ENCODE data around the gene RPL13A. TPM values are rescaled to one million over a fixed set of nuclear protein-coding genes. Genes with fewer than 3 reads are reported as not detected.
A peak's percentile ranks its signal among the peaks of the same experiment; 100 is the strongest.

The RPL13A gene
- total RNA-seq, 1 experiment from 2014 or later: 3,819 TPM

DNA sequence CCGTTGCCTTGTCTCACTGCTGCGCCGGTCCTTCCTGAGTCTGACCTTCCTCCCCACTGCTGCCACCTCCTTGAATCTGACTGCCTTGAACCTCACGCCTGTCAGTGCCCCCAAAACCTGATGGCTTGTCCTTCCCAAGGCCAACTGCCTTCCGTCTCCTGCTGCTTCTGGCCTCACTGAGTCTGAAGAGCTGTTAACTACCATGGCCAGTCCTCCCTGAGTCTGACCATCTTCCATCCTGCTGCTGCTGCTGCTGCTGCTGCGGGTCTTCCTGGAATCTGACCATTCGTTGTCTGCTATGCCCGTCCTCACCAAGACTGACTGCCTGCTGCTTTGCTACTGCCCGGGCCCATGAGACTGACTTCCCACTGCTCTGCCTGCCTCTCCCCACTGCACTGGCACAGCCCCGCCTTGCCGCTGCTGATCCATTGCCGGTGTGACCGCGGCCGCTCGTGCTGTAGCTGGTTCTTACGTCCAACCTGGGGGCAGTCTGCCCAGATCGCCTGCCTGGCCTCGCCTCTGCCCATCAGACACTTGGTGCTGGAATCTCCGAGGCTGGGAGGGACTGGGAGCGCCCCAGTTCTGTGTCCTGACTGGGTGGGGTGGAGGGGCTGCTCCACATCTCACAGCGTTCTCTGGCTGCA, 37.5 kb downstream of the RPL13A start:
- Mint-ChIP-seq H3K4me1 (ENCODE audit: insufficient read depth, unreplicated experiment) (no peaks in the 10 kb centered on the region), H3K9me3 (ENCODE audit: unreplicated experiment) (no peaks in the 10 kb centered on the region), H3K27ac (ENCODE audit: low read depth, unreplicated experiment) (no peak overlapping the region), H3K4me3 (ENCODE audit: unreplicated experiment) (no peak overlapping the region), H3K36me3 (ENCODE audit: insufficient read depth, unreplicated experiment) (no peaks in the 10 kb centered on the region), H3K27me3 (ENCODE audit: insufficient read depth, unreplicated experiment) (peaks cover 19% of the 10 kb centered on the region)
- ChIA-PET POLR2A (no interaction called here), CTCF (interaction anchor here (0.8 kb wide), 1 partner anchor 22 kb away, joined by 3 read pairs; no protein-coding TSS in a partner anchor)
- intact Hi-C loops (cut with micrococcal nuclease): no loop called here
- no peak for DNase-seq (ENCODE audit: unreplicated experiment)
- no TSS peak for BruUV-seq (replicated peaks)
- TF ChIP-seq, protein P1, sequence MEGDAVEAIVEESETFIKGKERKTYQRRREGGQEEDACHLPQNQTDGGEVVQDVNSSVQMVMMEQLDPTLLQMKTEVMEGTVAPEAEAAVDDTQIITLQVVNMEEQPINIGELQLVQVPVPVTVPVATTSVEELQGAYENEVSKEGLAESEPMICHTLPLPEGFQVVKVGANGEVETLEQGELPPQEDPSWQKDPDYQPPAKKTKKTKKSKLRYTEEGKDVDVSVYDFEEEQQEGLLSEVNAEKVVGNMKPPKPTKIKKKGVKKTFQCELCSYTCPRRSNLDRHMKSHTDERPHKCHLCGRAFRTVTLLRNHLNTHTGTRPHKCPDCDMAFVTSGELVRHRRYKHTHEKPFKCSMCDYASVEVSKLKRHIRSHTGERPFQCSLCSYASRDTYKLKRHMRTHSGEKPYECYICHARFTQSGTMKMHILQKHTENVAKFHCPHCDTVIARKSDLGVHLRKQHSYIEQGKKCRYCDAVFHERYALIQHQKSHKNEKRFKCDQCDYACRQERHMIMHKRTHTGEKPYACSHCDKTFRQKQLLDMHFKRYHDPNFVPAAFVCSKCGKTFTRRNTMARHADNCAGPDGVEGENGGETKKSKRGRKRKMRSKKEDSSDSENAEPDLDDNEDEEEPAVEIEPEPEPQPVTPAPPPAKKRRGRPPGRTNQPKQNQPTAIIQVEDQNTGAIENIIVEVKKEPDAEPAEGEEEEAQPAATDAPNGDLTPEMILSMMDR (IDR thresholded peaks at IDR 0.05; ENCODE audit: unreplicated experiment): no peak

DNA sequence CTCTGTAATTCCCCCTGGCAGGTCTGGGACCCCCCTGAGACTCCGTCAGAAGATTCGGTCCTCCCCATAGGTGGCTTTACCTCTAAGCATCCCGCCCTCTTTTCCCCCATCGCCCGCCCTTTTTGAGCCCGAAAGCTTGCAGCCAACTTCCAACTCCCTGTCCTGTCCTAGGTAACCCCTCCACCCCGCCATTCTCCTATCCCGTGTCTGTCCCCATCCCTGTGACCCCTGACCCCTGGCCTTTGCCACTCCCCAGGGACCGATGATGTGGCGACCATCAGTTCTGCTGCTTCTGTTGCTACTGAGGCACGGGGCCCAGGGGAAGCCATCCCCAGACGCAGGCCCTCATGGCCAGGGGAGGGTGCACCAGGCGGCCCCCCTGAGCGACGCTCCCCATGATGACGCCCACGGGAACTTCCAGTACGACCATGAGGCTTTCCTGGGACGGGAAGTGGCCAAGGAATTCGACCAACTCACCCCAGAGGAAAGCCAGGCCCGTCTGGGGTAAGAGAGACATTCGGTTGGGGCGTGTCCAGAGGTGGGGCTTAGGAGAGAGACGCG, 40.9 kb downstream of the RPL13A start:
- no peak overlapping the region for H3K4me3 Mint-ChIP-seq (ENCODE audit: unreplicated experiment)
- H3K9me3 Mint-ChIP-seq (ENCODE audit: unreplicated experiment): no peaks in the 10 kb centered on the region
- H3K27me3 Mint-ChIP-seq (ENCODE audit: insufficient read depth, unreplicated experiment): peaks cover 19% of the 10 kb centered on the region
- H3K36me3 Mint-ChIP-seq (ENCODE audit: insufficient read depth, unreplicated experiment): no peaks in the 10 kb centered on the region
- ChIA-PET CTCF (interaction anchor here (2.2 kb wide), 1 partner anchor 18 kb away, joined by 13 read pairs; no protein-coding TSS in a partner anchor), POLR2A (no interaction called here)
- DNase-seq (ENCODE audit: unreplicated experiment): no peak
- TF ChIP-seq, protein P1 (IDR thresholded peaks at IDR 0.05; ENCODE audit: unreplicated experiment): no peak
- intact Hi-C loops (cut with micrococcal nuclease): no loop called here
- no peak overlapping the region for H3K27ac Mint-ChIP-seq (ENCODE audit: low read depth, unreplicated experiment)
- BruUV-seq (replicated peaks): no TSS peak
- peaks cover 4% of the 10 kb centered on the region for H3K4me1 Mint-ChIP-seq (ENCODE audit: insufficient read depth, unreplicated experiment)

DNA sequence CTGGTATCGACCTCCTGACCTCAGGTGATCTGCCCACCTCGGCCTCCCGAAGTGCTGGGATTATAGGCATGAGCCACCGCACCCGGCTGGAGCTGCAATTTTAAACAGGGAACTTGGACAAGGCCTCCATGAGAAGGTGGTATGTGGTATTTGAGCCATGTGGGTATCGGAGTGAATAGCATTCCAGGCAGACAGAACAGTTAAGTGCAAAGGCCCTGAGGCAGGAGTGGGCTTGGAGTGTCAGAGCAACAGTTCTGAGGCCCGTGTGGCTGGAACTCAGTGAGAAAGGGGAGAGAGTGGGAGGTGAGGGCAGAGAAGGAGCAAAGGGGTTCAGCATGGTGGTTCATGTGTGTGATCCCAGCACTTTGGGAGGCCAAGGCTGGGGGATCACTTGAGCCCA, 43.3 kb downstream of the RPL13A start:
- DNase-seq (ENCODE audit: unreplicated experiment): no peak
- H3K4me3 Mint-ChIP-seq (ENCODE audit: unreplicated experiment): no peak overlapping the region
- H3K27ac Mint-ChIP-seq (ENCODE audit: low read depth, unreplicated experiment): no peak overlapping the region
- TF ChIP-seq, protein P1 (IDR thresholded peaks at IDR 0.05; ENCODE audit: unreplicated experiment): no peak
- H3K4me1 Mint-ChIP-seq (ENCODE audit: insufficient read depth, unreplicated experiment): peaks cover 6% of the 10 kb centered on the region
- H3K9me3 Mint-ChIP-seq (ENCODE audit: unreplicated experiment): no peaks in the 10 kb centered on the region
- peaks cover 17% of the 10 kb centered on the region for H3K27me3 Mint-ChIP-seq (ENCODE audit: insufficient read depth, unreplicated experiment)
- no peaks in the 10 kb centered on the region for H3K36me3 Mint-ChIP-seq (ENCODE audit: insufficient read depth, unreplicated experiment)
- ChIA-PET POLR2A (no interaction called here), CTCF (interaction anchor here (2.2 kb wide), 1 partner anchor 16 kb away, joined by 13 read pairs; no protein-coding TSS in a partner anchor)
- no TSS peak for BruUV-seq (replicated peaks)
- intact Hi-C loops (cut with micrococcal nuclease): no loop called here

DNA sequence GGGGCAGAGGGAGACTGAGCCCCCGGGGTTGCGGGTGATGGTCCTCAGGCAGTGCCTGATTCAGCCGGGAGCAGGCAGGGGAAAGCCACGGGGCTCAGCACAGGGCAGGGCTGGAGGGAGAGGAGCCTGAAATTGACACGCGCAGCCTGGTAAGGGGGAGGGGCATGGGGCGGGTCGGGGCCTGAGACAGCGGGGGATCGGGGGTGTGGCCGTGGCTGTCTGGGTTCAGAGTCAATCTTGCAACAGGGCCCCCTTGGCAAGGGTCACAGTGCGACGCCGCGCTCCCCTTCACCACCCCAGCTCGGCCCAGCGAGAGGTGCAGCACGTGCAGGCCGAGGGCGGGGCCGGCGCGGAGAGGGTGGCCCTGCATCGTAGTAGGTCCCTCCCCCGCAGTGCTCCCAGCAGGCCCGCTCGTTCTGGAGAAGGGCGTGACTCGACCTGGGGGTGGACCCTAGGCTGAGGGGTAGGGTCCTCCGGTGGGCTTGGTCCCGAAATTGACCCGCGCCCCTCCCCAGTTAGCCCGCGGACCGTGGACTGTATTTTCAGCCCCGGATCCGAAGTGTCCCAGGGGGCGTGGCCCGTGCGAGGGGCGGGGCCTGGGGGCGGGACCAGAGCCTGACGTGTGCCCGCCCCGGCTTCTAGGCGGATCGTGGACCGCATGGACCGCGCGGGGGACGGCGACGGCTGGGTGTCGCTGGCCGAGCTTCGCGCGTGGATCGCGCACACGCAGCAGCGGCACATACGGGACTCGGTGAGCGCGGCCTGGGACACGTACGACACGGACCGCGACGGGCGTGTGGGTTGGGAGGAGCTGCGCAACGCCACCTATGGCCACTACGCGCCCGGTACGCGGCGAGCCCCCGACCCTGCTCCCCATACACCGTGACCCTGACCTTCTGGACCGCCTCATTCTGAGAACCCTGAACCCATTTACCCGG, 46.4 kb downstream of the RPL13A start:
- peaks cover 6% of the 10 kb centered on the region for H3K4me1 Mint-ChIP-seq (ENCODE audit: insufficient read depth, unreplicated experiment)
- peak; percentile 75 for DNase-seq (ENCODE audit: unreplicated experiment)
- TF ChIP-seq, protein P1 (IDR thresholded peaks at IDR 0.05; ENCODE audit: unreplicated experiment): peak; percentile 39
- no peaks in the 10 kb centered on the region for H3K36me3 Mint-ChIP-seq (ENCODE audit: insufficient read depth, unreplicated experiment)
- ChIA-PET POLR2A (interaction anchor here (0.9 to 1.0 kb wide), 3 partner anchors 9 to 20 kb away, joined by 3 to 4 read pairs (median 3); no protein-coding TSS in a partner anchor), CTCF (interaction anchor here (0.5 to 4.3 kb wide), 5 partner anchors 13 to 294 kb away, joined by 3 to 26 read pairs (median 4); no protein-coding TSS in a partner anchor)
- intact Hi-C loops (cut with micrococcal nuclease): no loop called here
- H3K27me3 Mint-ChIP-seq (ENCODE audit: insufficient read depth, unreplicated experiment): peaks cover 11% of the 10 kb centered on the region
- no TSS peak for BruUV-seq (replicated peaks)
- H3K4me3 Mint-ChIP-seq (ENCODE audit: unreplicated experiment): peak overlapping the region; percentile 73
- H3K9me3 Mint-ChIP-seq (ENCODE audit: unreplicated experiment): no peaks in the 10 kb centered on the region
- H3K27ac Mint-ChIP-seq (ENCODE audit: low read depth, unreplicated experiment): no peak overlapping the region

Measured in MCF 10A (cell line).